Measurements from ENCODE around the gene MFN2.

MFN2 gene

GRCh38 chr1:11979851-11980675, at the start of gene MFN2 (continued):
- TF ChIP-seq ATF2 (tag by site-specific recombination; IDR thresholded peaks at IDR 0.05; ENCODE audit: low read depth) (peak; percentile 94), ZNF10 (tag by site-specific recombination; IDR thresholded peaks at IDR 0.05) (peak; percentile 93), ZNF670 (tag by site-specific recombination; IDR thresholded peaks at IDR 0.05; ENCODE audit: low read depth) (no peak), GLI4 (tag by site-specific recombination; IDR thresholded peaks at IDR 0.05) (0 out of 2 replicates have a peak, but pooled peaks have one; percentile 20), ZNF529 (tag by site-specific recombination; IDR thresholded peaks at IDR 0.05; ENCODE audit: insufficient replicate concordance) (no peak), ZNF707 (tag by site-specific recombination; IDR thresholded peaks at IDR 0.05) (no peak), ZNF830 (tag by site-specific recombination; IDR thresholded peaks at IDR 0.05; ENCODE audit: low read depth) (no peak), ZNF155 (tag by site-specific recombination; IDR thresholded peaks at IDR 0.05) (no peak), ZBTB48 (tag by site-specific recombination; IDR thresholded peaks at IDR 0.05) (no peak; the same call in none of the 2 replicates), ZNF132 (tag by site-specific recombination; IDR thresholded peaks at IDR 0.05; ENCODE audit: borderline replicate concordance) (no peak), ZXDB (tag by site-specific recombination; IDR thresholded peaks at IDR 0.05) (peak; percentile 85), YY1 (tag by site-specific recombination; IDR thresholded peaks at IDR 0.05) (peak; percentile 98), ZFHX2 (tag by site-specific recombination; conservative IDR thresholded peaks at IDR 0.05) (peak; percentile 97), ZNF423 (tag by site-specific recombination; IDR thresholded peaks at IDR 0.05) (no peak), ZNF146 (tag by site-specific recombination; IDR thresholded peaks at IDR 0.05) (peak; percentile 17; the same call in 1 of the 2 replicates), GLIS1 (tag by site-specific recombination; IDR thresholded peaks at IDR 0.05) (peak; percentile 69), ZNF133 (tag by site-specific recombination; IDR thresholded peaks at IDR 0.05) (no peak), ZNF433 (tag by site-specific recombination; IDR thresholded peaks at IDR 0.05; ENCODE audit: low read depth) (no peak), ZNF660 (tag by site-specific recombination; IDR thresholded peaks at IDR 0.05) (0 out of 2 replicates have a peak, but pooled peaks have one; percentile 15), KLF16 (tag by site-specific recombination; IDR thresholded peaks at IDR 0.05) (peak; percentile 87), ZNF692 (tag by site-specific recombination; IDR thresholded peaks at IDR 0.05) (peak; percentile 88), ZNF214 (tag by site-specific recombination; IDR thresholded peaks at IDR 0.05; ENCODE audit: borderline replicate concordance) (no peak), ZNF549 (tag by site-specific recombination; IDR thresholded peaks at IDR 0.05) (no peak), ZNF76 (tag by site-specific recombination; IDR thresholded peaks at IDR 0.05; ENCODE audit: borderline replicate concordance, low read depth) (peak; percentile 96), ZNF473 (tag by site-specific recombination; IDR thresholded peaks at IDR 0.05) (no peak), ZBTB7A (tag by site-specific recombination; IDR thresholded peaks at IDR 0.05; ENCODE audit: low read depth) (peak; percentile 96; the same call in 1 of the 2 replicates), ZNF175 (tag by site-specific recombination; IDR thresholded peaks at IDR 0.05) (no peak), ZNF785 (tag by site-specific recombination; IDR thresholded peaks at IDR 0.05) (peak; percentile 75; the same call in 1 of the 2 replicates), ZNF302 (tag by site-specific recombination; IDR thresholded peaks at IDR 0.05; ENCODE audit: low read depth) (no peak), PATZ1 (tag by site-specific recombination; IDR thresholded peaks at IDR 0.05) (peak; percentile 99), ZNF239 (tag by site-specific recombination; IDR thresholded peaks at IDR 0.05) (no peak), ZSCAN30 (tag by site-specific recombination; IDR thresholded peaks at IDR 0.05) (peak; percentile 78), ZNF114 (tag by site-specific recombination; IDR thresholded peaks at IDR 0.05) (no peak), TRIM28 (IDR thresholded peaks at IDR 0.05; ENCODE audit: borderline replicate concordance, low read length) (no peak), ZNF513 (tag by site-specific recombination; IDR thresholded peaks at IDR 0.05) (no peak), REPIN1 (tag by site-specific recombination; IDR thresholded peaks at IDR 0.05; ENCODE audit: low read depth) (no peak)
